HepG2 (cell line): ENCODE data around the gene PCBP2. TPM values are rescaled to one million over a fixed set of nuclear protein-coding genes. Genes with fewer than 3 reads are reported as not detected.

ENCODE experiments used
- AKNA ChIP-seq: sonication (generic); formaldehyde crosslinking; IDR thresholded peaks from 2 replicates; pipeline ENCODE4 v1.4.0; 2020; ENCODE audit warnings: missing genetic modification reagents, borderline replicate concordance
- CBX1 ChIP-seq: IDR thresholded peaks from one replicate; pipeline ENCODE4 v1.6.1; 2016; ENCODE audit warnings: antibody characterized with exemption, low read depth
- MED13 ChIP-seq: sonication (generic); formaldehyde crosslinking; IDR thresholded peaks from 2 replicates; pipeline ENCODE4 v1.5.0; 2020; ENCODE audit warnings: missing genetic modification reagents
- MLLT10 ChIP-seq: sonication (generic); formaldehyde crosslinking; IDR thresholded peaks from 2 replicates; pipeline ENCODE4 v1.4.0; 2020; ENCODE audit warnings: missing genetic modification reagents
- ONECUT2 ChIP-seq: sonication (generic); formaldehyde crosslinking; IDR thresholded peaks from 2 replicates; pipeline ENCODE4 v1.4.0; 2020; ENCODE audit warnings: missing genetic modification reagents
- REXO4 ChIP-seq: sonication (generic); formaldehyde crosslinking; IDR thresholded peaks from 2 replicates; pipeline ENCODE4 v1.8.0; 2022; ENCODE audit warnings: missing genetic modification reagents, mild to moderate bottlenecking, borderline replicate concordance
- RXRB ChIP-seq: IDR thresholded peaks from 2 replicates; pipeline ENCODE4 v1.6.1; 2016; ENCODE audit warnings: borderline replicate concordance, missing genetic modification reagents, missing compliant biosample characterization
- SMC3 ChIP-seq: IDR thresholded peaks from 2 replicates; pipeline ENCODE4 v1.6.1; 2011; ENCODE audit warnings: low read length, improper control_type of control experiment
- SRSF4 ChIP-seq: fragments of 200-400 bp; formaldehyde crosslinking; IDR thresholded peaks from one replicate; pipeline ENCODE4 v1.6.1; 2018; ENCODE audit warnings: mild to moderate bottlenecking, low read depth, low read length, moderate library complexity; ENCODE audit not compliant: poor library complexity, severe bottlenecking
- WIZ ChIP-seq: sonication (generic); formaldehyde crosslinking; IDR thresholded peaks from 2 replicates; pipeline ENCODE4 v1.5.1; 2020; ENCODE audit warnings: mild to moderate bottlenecking, missing genetic modification reagents
- ZBTB14 ChIP-seq: sonication (generic); formaldehyde crosslinking; IDR thresholded peaks from 2 replicates; pipeline ENCODE4 v1.4.0; 2020; ENCODE audit warnings: missing genetic modification reagents
- ZBTB46 ChIP-seq: sonication (generic); formaldehyde crosslinking; IDR thresholded peaks from 2 replicates; pipeline ENCODE4 v1.4.0; 2020; ENCODE audit warnings: mild to moderate bottlenecking, missing genetic modification reagents, borderline replicate concordance
- ZFP91 ChIP-seq: sonication (generic); formaldehyde crosslinking; IDR thresholded peaks from 2 replicates; pipeline ENCODE4 v1.9.0; 2022; ENCODE audit warnings: missing genetic modification reagents, mild to moderate bottlenecking, borderline replicate concordance
- ZNF121 ChIP-seq: sonication (generic); formaldehyde crosslinking; IDR thresholded peaks from 2 replicates; pipeline ENCODE4 v1.5.0; 2020; ENCODE audit warnings: mild to moderate bottlenecking, missing genetic modification reagents
- ZNF83 ChIP-seq: sonication (generic); formaldehyde crosslinking; IDR thresholded peaks from 2 replicates; pipeline ENCODE4 v1.4.0; 2020; ENCODE audit warnings: missing genetic modification reagents, mild to moderate bottlenecking, borderline replicate concordance
- polyA plus RNA-seq, 8 experiments: library from polyadenylated mRNA; depleted of rRNA in 3 of 8; stranded (reverse) in 7 of 8; unstranded in 1 of 8; fragments of >200 nt; fragmentation: Illumina TruSeq in 4 of 8; extraction: Trizol in 4 of 8; gene quantifications; 2 replicates each; pipeline versions ENCODE4 v1.2.1 to v1.2.3, GENCODE V29; 2011 to 2016; ENCODE audit warnings: low read depth in 4 of 8, missing spikeins in 1 of 8, mixed read lengths in 1 of 8; ENCODE audit not compliant: insufficient read depth in 1 of 8
- total RNA-seq, 5 experiments: library from RNA; depleted of rRNA; stranded (reverse); fragments of >200 nt; fragmentation: Illumina TruSeq; extraction: Trizol; gene quantifications; 2 replicates each; pipeline ENCODE4 v1.2.3, GENCODE V29; 2016; ENCODE audit warnings: low read depth in 1 of 5

PCBP2 gene
- total and polyA plus RNA-seq, 2 of the 13 experiments (the other 11 are each of a cell fraction or from before 2014, with no cell fraction given): 154 to 345 TPM

GRCh38 chr12:53500776-53501614 lies 49.1 kb downstream of the PCBP2 start, which contains the start of gene TARBP2 (continued):
- TF ChIP-seq AKNA (CRISPR knock-in tag) (no peak), SRSF4 (no peak), ONECUT2 (CRISPR knock-in tag) (no peak; the same call in 1 of the 2 replicates), REXO4 (CRISPR knock-in tag) (no peak), ZBTB14 (no peak), MLLT10 (CRISPR knock-in tag) (no peak), CBX1 (no peak), ZNF121 (CRISPR knock-in tag) (no peak), ZFP91 (CRISPR knock-in tag) (peak; percentile 85; the same call in 1 of the 2 replicates), WIZ (CRISPR knock-in tag) (no peak), SMC3 (no peak), RXRB (CRISPR knock-in tag) (peak; percentile 37; the same call in 1 of the 2 replicates), MED13 (CRISPR knock-in tag) (peak; percentile 46; the same call in 1 of the 2 replicates), ZBTB46 (CRISPR knock-in tag) (no peak), ZNF83 (CRISPR knock-in tag) (0 out of 2 replicates have a peak, but pooled peaks have one; percentile 54)
